Measurements from ENCODE around the gene PCIF1.
"Not testable (repeated sequence)": the region's sequence is repeated elsewhere in the genome, so short reads cannot be mapped to it uniquely, and the experiment has no call there.

Gene PCIF1

GRCh38 chr20:45924391-45925261, 9.9 kb upstream of the PCIF1 start:
- peak; percentile 61 for DNase-seq (ENCODE audit: low spot score)

GRCh38 chr20:45925821-45926506, 8.5 kb upstream of the PCIF1 start:
- DNase-seq (ENCODE audit: low spot score), result no peak

DNA sequence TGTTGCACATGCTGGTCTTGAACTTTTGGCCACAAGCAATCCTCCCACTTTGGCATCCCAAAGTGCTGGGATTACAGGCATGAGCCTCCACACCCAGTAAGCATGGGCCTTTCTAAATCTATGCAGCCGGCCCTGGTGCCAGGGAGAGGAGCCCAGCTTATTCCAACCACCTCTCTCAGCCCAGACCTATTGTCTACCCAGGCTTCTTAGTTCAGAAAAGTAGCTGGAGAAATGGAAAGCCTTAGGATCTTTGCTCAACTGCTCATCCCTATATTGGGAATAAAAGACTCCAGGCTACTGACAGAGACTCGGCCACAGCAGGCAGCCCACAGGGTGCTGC, 7.8 kb upstream of the PCIF1 start:
- no peak for DNase-seq (ENCODE audit: low spot score)

- no peak for DNase-seq (ENCODE audit: low spot score)
Measured at GRCh38 chr20:45927071-45927878, 7.2 kb upstream of the PCIF1 start.

DNA sequence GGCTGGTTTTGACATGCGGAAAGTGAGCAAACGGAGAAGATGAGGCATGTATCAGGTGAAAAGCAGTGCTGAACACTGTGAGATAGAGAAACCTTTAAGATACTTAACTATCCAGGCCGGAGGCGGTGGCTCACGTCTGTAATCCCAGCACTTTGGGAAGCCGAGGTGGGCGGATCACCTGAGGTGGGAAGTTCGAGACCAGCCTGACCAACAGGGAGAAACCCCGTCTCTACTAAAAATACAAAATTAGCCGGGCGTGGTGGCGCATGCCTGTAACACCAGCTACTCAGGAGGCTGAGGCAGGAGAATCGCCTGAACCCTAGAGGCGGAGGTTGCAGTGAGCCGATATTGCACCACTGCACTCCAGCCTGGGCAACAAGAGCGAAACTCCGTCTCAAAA, 2.8 kb upstream of the PCIF1 start:
- not testable (repeated sequence) for DNase-seq (ENCODE audit: low spot score)

DNA sequence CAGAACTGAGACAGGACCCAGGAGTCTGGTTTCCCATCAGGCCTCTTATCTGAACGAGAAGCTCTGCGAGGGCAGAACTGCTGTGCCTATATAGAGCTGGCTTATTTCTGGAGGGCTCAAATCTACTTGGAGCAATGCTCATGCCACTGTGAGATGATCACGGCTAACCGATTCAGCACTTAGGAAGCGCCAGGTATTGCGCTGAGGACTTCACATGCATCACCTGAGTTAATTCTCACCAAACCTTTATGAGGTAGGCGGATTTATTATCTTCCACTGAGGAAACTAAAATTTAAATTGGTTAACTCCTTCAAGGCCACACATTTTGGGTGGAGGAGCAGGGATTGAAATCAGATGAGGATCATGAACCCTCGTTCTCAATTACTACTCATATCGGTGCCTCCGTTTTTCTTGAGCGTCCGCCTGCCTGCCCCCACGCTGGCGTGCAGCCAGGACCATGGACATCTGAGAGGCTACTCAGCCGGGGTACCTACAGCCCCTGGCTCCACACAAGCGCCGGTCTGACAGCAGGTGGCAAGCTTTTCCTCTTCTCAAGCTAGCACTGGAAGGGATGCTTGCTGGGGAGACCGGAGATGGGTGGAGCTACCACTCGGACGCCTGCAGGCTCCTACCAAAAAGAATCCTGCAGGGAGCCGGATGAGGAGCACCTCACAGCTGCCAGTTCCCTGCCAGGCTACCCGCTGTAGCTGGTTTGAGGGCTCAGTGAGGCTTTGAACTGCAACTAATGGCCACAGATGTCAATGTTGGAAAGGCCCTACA, 1.0 kb upstream of the PCIF1 start:
- DNase-seq (ENCODE audit: low spot score), result peak; percentile 83

DNA sequence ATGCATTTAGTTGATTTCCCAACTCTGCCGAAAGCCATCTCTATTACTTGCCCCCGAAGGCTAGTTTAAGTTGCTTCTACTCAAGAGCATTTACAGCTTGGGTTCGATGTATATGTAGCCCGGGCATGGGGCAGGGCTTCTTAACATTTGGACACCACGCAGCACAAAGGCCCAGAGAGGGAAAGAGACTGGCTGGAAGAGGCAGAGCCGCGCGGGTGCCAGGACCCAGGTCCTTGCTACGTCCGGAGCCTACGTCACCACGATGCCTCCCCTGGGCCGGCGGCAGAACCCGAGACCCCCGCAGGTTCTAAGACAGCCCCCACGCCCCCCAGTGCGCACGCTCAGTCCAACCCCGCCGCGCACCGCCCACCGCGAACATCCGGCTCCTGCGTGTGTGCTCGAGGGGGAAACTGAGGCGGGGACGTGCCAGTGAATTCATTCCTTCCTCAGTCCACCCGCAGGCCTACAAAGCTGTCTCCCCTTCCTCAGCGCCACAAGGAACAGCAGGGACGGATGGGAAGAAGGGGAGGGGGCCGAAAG, 367 bp upstream of the PCIF1 start:
- DNase-seq (ENCODE audit: low spot score), result no peak

GRCh38 chr20:45935416-45936046, 1.0 kb downstream of the PCIF1 start:
- no peak for DNase-seq (ENCODE audit: low spot score)

GRCh38 chr20:45937765-45938164, 3.3 kb downstream of the PCIF1 start:
- DNase-seq (ENCODE audit: low spot score), result no peak

GRCh38 chr20:45938727-45939438, 4.4 kb downstream of the PCIF1 start:
- DNase-seq (ENCODE audit: low spot score), result no peak

GRCh38 chr20:45940053-45940452, 5.6 kb downstream of the PCIF1 start:
- DNase-seq (ENCODE audit: low spot score), result no peak

GRCh38 chr20:45940469-45940868, 6.0 kb downstream of the PCIF1 start:
- DNase-seq (ENCODE audit: low spot score), result no peak

GRCh38 chr20:45943613-45944012, 9.1 kb downstream of the PCIF1 start:
- DNase-seq (ENCODE audit: low spot score), result no peak

DNA sequence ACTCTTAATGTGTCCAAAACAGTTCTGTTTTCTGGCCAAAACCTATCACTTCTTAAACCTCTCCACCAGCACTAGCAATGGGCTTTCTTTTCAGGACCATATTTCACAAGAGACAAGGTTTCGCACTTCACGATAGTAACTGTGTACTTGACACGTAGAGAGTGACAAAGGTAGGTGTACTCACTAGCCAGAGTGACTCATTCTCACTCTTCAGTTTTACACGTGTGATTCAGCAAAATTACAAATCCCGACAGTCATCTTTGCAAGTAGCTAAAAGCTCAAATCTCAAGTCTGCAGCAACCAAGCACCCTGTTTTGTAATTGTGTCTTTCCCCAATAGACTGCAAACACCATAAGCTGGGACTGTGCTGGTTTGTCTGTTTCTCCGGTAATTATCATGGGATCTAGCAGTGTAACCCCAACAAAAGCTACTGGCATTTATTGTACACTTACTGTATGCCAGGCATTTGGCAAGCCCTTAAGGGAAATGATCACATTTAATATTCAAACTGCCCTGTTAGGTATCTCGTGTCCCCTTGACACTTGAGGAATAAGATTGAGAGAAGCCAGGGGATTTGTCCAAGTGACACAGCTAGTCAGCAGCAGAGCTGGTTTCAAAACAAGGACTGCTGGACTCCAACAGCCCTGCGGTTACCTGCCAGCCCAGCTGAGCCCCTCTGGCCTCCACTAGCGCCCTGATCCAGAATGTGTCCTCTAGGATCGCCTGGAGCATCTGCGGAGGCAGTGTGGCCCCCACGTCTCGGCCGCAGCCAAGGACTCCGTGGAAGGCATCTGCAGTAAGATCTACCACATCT, 9.9 kb downstream of the PCIF1 start:
- no peak for DNase-seq (ENCODE audit: low spot score)

- DNase-seq (ENCODE audit: low spot score), result no peak
Measured at GRCh38 chr20:45944965-45945677, 10.6 kb downstream of the PCIF1 start.

- no peak for DNase-seq (ENCODE audit: low spot score)
Measured at GRCh38 chr20:45945678-45946148, 11.2 kb downstream of the PCIF1 start.

DNA sequence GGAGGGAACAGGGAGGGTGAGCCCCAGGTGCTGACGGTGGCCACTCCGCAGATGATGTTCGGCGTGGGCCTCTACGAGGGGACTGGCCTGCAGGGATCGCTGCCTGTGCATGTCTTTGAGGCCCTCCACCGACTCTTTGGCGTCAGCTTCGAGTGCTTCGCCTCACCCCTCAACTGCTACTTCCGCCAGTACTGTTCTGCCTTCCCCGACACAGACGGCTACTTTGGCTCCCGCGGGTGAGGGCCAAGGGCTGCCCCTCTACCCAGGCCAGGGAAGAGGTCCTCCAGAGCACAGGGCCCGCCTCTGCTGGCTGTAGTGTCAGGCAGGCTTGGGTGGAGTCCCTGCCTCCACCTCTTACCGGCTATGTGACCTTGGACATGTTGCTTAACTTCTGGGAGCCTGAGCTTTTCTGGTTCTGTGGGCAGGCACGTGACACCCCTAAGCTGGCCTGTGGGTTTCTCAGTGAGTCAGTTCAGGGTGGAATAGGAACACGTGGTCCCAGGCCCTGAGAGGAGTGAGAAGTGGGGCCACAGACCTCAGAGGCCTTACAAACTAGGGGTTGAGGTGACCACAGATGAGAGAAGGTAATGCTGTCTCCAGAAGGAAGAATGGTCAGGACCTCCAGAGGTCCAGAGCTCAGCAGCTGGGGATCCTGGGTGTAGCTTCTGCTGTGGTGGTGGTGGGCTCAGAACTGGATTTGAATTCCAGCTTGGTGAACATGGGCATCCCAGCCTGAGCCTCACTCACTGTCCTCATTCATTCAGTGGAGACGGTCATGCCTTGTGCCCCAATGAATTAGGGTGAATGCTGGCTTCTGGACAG, 11.9 kb downstream of the PCIF1 start:
- no peak for DNase-seq (ENCODE audit: low spot score)
